ENCODE data around the gene ZNF550.
A peak's percentile ranks its signal among the peaks of the same experiment; 100 is the strongest.

Gene ZNF550

GRCh38 chr19:57559404-57560025 is at the start of gene ZNF550:
TSS of gene ZNF550 (minus strand) at chr19:57559863. CDS start at chr19:57559682, 181 bp downstream.
- DNase-seq (ENCODE audit: low spot score): peak; percentile 92

- no peak for DNase-seq (ENCODE audit: low spot score)
These were observed 47.3 kb upstream of the ZNF550 start for GRCh38 chr19:57606931-57607330.

- peak; percentile 96 for DNase-seq (ENCODE audit: low spot score)
These were observed 40.2 kb upstream of the ZNF550 start, which contains the start of gene ZNF530 for GRCh38 chr19:57599761-57600383. TSS of gene ZNF530 (plus strand) at chr19:57599885. CDS start at chr19:57604346, 4,461 bp downstream.

- DNase-seq (ENCODE audit: low spot score): no peak
These were observed 39.7 kb upstream of the ZNF550 start for GRCh38 chr19:57599377-57599760.

- no peak for DNase-seq (ENCODE audit: low spot score)
These were observed 27.9 kb upstream of the ZNF550 start for GRCh38 chr19:57587529-57587928.

GRCh38 chr19:57583521-57584416 is 24.1 kb upstream of the ZNF550 start, which contains the start of gene ZIK1:
TSS of gene ZIK1 (plus strand) at chr19:57584145. CDS start at chr19:57584357, 212 bp downstream.
- DNase-seq (ENCODE audit: low spot score): peak; percentile 98

- no peak for DNase-seq (ENCODE audit: low spot score)
These were observed 23.4 kb upstream of the ZNF550 start for GRCh38 chr19:57583104-57583520.

- peak; percentile 100 for DNase-seq (ENCODE audit: low spot score)
These were observed 19.0 kb upstream of the ZNF550 start, which contains the start of gene ZNF416 for GRCh38 chr19:57578487-57579205. TSS of gene ZNF416 (minus strand) at chr19:57578911. CDS start at chr19:57578704, 207 bp downstream.

- DNase-seq (ENCODE audit: low spot score): no peak
These were observed 17.0 kb upstream of the ZNF550 start for GRCh38 chr19:57576661-57577060.

GRCh38 chr19:57572415-57572947 is 12.8 kb upstream of the ZNF550 start:
- DNase-seq (ENCODE audit: low spot score): no peak

GRCh38 chr19:57570707-57571106 is 11.0 kb upstream of the ZNF550 start:
- no peak for DNase-seq (ENCODE audit: low spot score)

- no peak for DNase-seq (ENCODE audit: low spot score)
These were observed 7.0 kb upstream of the ZNF550 start for GRCh38 chr19:57566396-57567265.

- no peak for DNase-seq (ENCODE audit: low spot score)
These were observed 3.9 kb upstream of the ZNF550 start for GRCh38 chr19:57563547-57563946.

- DNase-seq (ENCODE audit: low spot score): no peak
These were observed 407 bp upstream of the ZNF550 start for GRCh38 chr19:57560049-57560491.

GRCh38 chr19:57559008-57559403 is 657 bp downstream of the ZNF550 start:
- peak; percentile 11 for DNase-seq (ENCODE audit: low spot score)

- DNase-seq (ENCODE audit: low spot score): peak; percentile 24
These were observed 1.1 kb downstream of the ZNF550 start for GRCh38 chr19:57558525-57558924.

- DNase-seq (ENCODE audit: low spot score): no peak
These were observed 2.0 kb downstream of the ZNF550 start for GRCh38 chr19:57557659-57558058.

- DNase-seq (ENCODE audit: low spot score): no peak
These were observed 7.2 kb downstream of the ZNF550 start for GRCh38 chr19:57552432-57552831.

- no peak for DNase-seq (ENCODE audit: low spot score)
These were observed 13.2 kb downstream of the ZNF550 start for GRCh38 chr19:57546513-57546912.

GRCh38 chr19:57537953-57538547 is 21.6 kb downstream of the ZNF550 start:
- no peak for DNase-seq (ENCODE audit: low spot score)
